ENCODE measurements around the gene TRIM33. TPM values are rescaled to one million over a fixed set of nuclear protein-coding genes. Genes with fewer than 3 reads are reported as not detected.

The TRIM33 gene
- total and polyA plus RNA-seq, 8 donors: 8.6 to 19.1 (median 15.6) TPM

DNA sequence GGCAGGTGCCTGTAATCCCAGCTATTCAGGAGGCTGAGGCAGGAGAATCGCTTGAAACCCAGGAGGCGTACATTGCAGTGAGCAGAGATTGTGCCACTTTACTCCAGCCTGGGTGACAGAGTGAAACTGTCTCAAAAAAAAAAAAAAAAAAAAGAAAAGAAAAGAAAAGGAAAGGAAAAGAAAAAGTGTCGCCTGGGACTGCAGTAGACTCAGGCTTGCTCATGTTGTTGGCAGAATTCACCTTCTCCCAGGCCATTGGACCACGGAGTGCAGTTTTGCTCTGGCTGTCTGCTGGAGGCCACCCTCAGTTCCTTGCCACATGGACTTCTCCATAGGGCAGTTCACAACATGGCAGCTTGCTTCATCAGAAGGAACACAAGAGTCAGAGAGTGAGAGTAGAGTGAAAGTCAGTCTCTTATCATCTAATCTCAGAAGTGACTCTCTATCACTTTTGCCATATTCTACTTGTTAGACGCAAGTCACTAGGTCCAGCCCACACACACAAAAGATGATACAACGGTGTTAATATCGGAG lies 41.2 kb upstream of the TRIM33 start:
- Histone ChIP-seq H3K27me3 (no peaks in the 10 kb centered on the region), H3K4me1 (no peaks in the 10 kb centered on the region), H3K27ac (no peak overlapping the region), H3K4me3 (no peak overlapping the region), H3K36me3 (no peaks in the 10 kb centered on the region), H3K9me3 (no peaks in the 10 kb centered on the region)
- no peak for DNase-seq
- intact Hi-C loops (cut with DNase I): loop anchor here in 1 of 3 donors (10.0 kb wide), 1 partner anchor 207 kb away; no protein-coding TSS in a partner anchor
- ATAC-seq: no peak
- 93 to 96% methylated on average over 7 of the region's 7 CpGs for WGBS, 2 donors
- TF ChIP-seq, protein P1, sequence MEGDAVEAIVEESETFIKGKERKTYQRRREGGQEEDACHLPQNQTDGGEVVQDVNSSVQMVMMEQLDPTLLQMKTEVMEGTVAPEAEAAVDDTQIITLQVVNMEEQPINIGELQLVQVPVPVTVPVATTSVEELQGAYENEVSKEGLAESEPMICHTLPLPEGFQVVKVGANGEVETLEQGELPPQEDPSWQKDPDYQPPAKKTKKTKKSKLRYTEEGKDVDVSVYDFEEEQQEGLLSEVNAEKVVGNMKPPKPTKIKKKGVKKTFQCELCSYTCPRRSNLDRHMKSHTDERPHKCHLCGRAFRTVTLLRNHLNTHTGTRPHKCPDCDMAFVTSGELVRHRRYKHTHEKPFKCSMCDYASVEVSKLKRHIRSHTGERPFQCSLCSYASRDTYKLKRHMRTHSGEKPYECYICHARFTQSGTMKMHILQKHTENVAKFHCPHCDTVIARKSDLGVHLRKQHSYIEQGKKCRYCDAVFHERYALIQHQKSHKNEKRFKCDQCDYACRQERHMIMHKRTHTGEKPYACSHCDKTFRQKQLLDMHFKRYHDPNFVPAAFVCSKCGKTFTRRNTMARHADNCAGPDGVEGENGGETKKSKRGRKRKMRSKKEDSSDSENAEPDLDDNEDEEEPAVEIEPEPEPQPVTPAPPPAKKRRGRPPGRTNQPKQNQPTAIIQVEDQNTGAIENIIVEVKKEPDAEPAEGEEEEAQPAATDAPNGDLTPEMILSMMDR (IDR thresholded peaks at IDR 0.05): no peak
- no peak for FAIRE-seq

DNA sequence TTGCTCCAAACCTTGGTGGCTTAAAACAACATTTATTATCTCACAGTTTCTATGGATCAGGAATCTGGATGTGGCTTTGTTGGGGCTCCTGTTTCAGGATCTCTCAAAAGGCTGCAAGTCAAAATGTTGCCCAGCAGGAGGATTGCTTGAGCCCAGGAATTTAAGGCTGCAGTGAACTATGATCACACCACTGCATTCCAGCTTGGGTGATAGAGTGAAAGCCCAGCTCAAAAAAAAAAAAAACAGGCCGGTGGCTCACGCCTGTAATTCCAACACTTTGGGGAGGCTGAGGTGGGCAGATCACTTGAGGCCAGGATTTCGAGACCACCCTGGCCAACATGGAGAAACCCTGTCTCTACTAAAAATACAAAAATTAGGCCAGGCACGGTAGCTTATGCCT lies 40.4 kb upstream of the TRIM33 start:
- FAIRE-seq (no peak), DNase-seq (no peak), ATAC-seq (no peak)
- no peaks in the 10 kb centered on the region for H3K27me3 ChIP-seq
- no peak overlapping the region for H3K4me3 ChIP-seq
- no peaks in the 10 kb centered on the region for H3K36me3 ChIP-seq
- H3K27ac ChIP-seq: no peak overlapping the region
- no peaks in the 10 kb centered on the region for H3K9me3 ChIP-seq
- intact Hi-C loops (cut with DNase I): loop anchor here in 1 of 3 donors (10.0 kb wide), 1 partner anchor 207 kb away; no protein-coding TSS in a partner anchor
- no peaks in the 10 kb centered on the region for H3K4me1 ChIP-seq
- TF ChIP-seq, protein P1 (IDR thresholded peaks at IDR 0.05): no peak
- WGBS, 2 donors: 79 to 82% methylated on average over 4 of the region's 4 CpGs

DNA sequence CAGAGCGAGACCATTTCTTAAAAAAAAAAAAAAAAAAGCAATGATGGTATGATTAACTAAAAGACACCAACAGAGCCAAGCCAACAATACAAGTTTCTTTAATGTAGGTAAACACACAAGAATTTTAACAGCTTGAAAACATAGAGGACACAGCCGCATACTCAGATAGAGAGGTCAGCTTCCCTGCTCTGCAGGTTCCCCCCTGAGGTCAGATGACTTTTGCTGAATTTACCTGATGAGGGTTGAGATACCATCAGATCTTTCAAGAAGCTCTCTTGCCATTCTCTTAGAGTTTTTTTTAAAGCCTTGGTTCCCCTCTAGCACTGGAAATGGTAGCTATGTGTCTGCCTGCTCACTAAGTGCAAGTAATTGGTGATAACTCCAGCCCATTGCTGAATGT lies 39.3 kb upstream of the TRIM33 start:
- no peak for FAIRE-seq
- intact Hi-C loops (cut with DNase I): loop anchor here in 1 of 3 donors (10.0 kb wide), 1 partner anchor 206 kb away; no protein-coding TSS in a partner anchor
- no peak overlapping the region for H3K4me3 ChIP-seq
- no peak for ATAC-seq
- 87 to 96% methylated on average over 2 of the region's 2 CpGs for WGBS, 2 donors
- TF ChIP-seq, protein P1 (IDR thresholded peaks at IDR 0.05): no peak
- H3K27me3 ChIP-seq: no peaks in the 10 kb centered on the region
- DNase-seq: no peak
- H3K27ac ChIP-seq: no peak overlapping the region
- no peaks in the 10 kb centered on the region for H3K36me3 ChIP-seq
- no peaks in the 10 kb centered on the region for H3K9me3 ChIP-seq
- H3K4me1 ChIP-seq: no peaks in the 10 kb centered on the region

DNA sequence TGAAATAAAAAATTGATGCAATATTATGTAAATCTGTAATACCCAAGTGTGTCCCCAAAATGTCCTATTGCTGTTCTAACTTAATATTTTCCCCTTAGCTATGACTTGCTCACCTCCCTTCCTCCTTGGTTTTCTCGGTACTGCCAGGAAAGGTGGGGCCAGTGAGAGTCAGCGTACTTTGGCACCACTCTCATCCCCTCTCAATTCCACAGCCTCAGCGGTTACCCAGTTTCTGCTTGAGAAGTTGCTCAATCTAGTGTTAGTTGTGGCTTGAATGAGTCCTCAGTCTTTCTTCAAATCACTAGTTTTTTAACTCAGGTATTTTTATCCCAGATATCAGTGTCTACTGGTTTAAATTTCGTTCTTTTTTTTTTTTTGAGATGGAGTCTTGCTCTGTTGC lies 38.1 kb upstream of the TRIM33 start:
- intact Hi-C loops (cut with DNase I): no loop called here
- no peak for DNase-seq

DNA sequence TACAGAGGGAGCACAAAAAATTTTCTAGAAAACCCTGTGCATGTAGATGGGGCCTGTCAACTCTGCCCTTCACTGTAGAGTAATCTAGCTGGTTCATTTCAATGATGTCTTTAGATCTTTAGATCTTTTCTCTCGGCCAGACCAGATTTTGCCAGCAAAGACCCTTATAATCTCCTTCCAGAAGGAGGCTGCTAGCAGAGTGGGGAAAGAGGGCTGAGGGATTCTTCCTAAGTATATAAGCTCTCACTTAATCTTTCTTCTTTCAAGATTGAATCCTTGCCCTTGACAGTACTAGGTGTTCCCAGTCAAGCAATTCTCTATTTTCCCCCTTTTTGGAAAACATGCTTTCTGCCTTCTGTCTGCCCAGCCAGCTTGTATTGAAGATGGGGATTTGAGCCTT lies 36.1 kb upstream of the TRIM33 start:
- Histone ChIP-seq H3K9me3 (no peaks in the 10 kb centered on the region), H3K4me3 (no peak overlapping the region), H3K27me3 (no peaks in the 10 kb centered on the region), H3K4me1 (no peaks in the 10 kb centered on the region), H3K36me3 (no peaks in the 10 kb centered on the region), H3K27ac (no peak overlapping the region)
- no peak for ATAC-seq
- 72 to 76% methylated on average over 1 of the region's 1 CpG for WGBS, 2 donors
- TF ChIP-seq, protein P1 (IDR thresholded peaks at IDR 0.05): no peak
- FAIRE-seq: no peak
- intact Hi-C loops (cut with DNase I): no loop called here
- no peak for DNase-seq

More for the DNA sequence above, 38.1 kb upstream of the TRIM33 start:
- Histone ChIP-seq H3K4me3 (no peak overlapping the region), H3K36me3 (no peaks in the 10 kb centered on the region), H3K9me3 (no peaks in the 10 kb centered on the region), H3K27ac (no peak overlapping the region), H3K27me3 (no peaks in the 10 kb centered on the region), H3K4me1 (no peaks in the 10 kb centered on the region)
- ATAC-seq (no peak), FAIRE-seq (no peak)
- TF ChIP-seq, protein P1 (IDR thresholded peaks at IDR 0.05): no peak
- WGBS, 2 donors: 55 to 66% methylated on average over 4 of the region's 4 CpGs
